Suprapubic skin (tissue), 4 donors: ENCODE data around the gene SPTBN5. TPM values are rescaled to one million over a fixed set of nuclear protein-coding genes. Genes with fewer than 3 reads are reported as not detected.

Experiments
- DNase-seq, 2 donors: peaks; one replicate each; pipeline ENCODE4 v3.0.0-alpha.2; 2019; ENCODE audit warnings: low spot score in 2 of 2
- H3K27ac ChIP-seq: fragments of 200-600 bp; sonication (generic); one replicate; pipeline ENCODE4 v1.5.1; 2019
- H3K27me3 ChIP-seq: fragments of 200-600 bp; sonication (generic); one replicate; pipeline ENCODE4 v1.5.1; 2019
- H3K36me3 ChIP-seq: fragments of 200-600 bp; sonication (generic); one replicate; pipeline ENCODE4 v1.5.1; 2019
- H3K4me1 ChIP-seq: fragments of 200-600 bp; sonication (generic); one replicate; pipeline ENCODE4 v1.5.1; 2019
- H3K4me3 ChIP-seq: fragments of 200-600 bp; sonication (generic); one replicate; pipeline ENCODE4 v1.5.1; 2019; ENCODE audit warnings: mild to moderate bottlenecking
- H3K9me3 ChIP-seq: fragments of 200-600 bp; sonication (generic); one replicate; pipeline ENCODE4 v1.5.1; 2019
- EP300 ChIP-seq: sonication (generic); formaldehyde crosslinking; IDR thresholded peaks from one replicate; pipeline ENCODE4 v1.6.1; 2017; ENCODE audit warnings: antibody characterized with exemption
- POLR2A ChIP-seq, 2 donors: fragments of 450-650 bp; IDR thresholded peaks; one replicate each; pipeline ENCODE4 v1.6.1; 2017; ENCODE audit warnings: antibody characterized with exemption in 2 of 2, mild to moderate bottlenecking in 2 of 2, moderate library complexity in 2 of 2
- POLR2AphosphoS5 ChIP-seq, 3 donors: sonication (generic); formaldehyde crosslinking; IDR thresholded peaks; one replicate each; pipeline ENCODE4 v1.6.1; 2017; ENCODE audit warnings: antibody characterized with exemption in 3 of 3
- WGBS: methylation state at CpG from one replicate; pipeline ENCODE4 v1.1.5; 2018; 5-methylcytosine and 5-hydroxymethylcytosine counted together
- total RNA-seq, 4 donors: library from RNA; depleted of rRNA; stranded (reverse); fragments of >200 nt; gene quantifications; one replicate each; pipeline ENCODE4 v1.1.0, GENCODE V29; 2016
- TF ChIP-seq, protein P1 (sequence below), 2 donors: fragments of 200-600 bp in 1 of 2; fragments of 450-650 bp in 1 of 2; sonication (generic) in 1 of 2; IDR thresholded peaks; one replicate each; pipeline ENCODE4 v1.5.1; 2016 to 2019; ENCODE audit warnings: antibody characterized with exemption in 2 of 2, mild to moderate bottlenecking in 1 of 2, moderate library complexity in 1 of 2

The SPTBN5 gene
- total RNA-seq, 4 donors from 2014 or later: 1.3 to 3.4 (median 2.8) TPM

GRCh38 chr15:41824062-41824745 is 69.6 kb downstream of the SPTBN5 start:
- no peak overlapping the region for H3K4me3 ChIP-seq
- TF ChIP-seq POLR2A (IDR thresholded peaks at IDR 0.05) (no peak), EP300 (no peak)
- TF ChIP-seq, protein P1, sequence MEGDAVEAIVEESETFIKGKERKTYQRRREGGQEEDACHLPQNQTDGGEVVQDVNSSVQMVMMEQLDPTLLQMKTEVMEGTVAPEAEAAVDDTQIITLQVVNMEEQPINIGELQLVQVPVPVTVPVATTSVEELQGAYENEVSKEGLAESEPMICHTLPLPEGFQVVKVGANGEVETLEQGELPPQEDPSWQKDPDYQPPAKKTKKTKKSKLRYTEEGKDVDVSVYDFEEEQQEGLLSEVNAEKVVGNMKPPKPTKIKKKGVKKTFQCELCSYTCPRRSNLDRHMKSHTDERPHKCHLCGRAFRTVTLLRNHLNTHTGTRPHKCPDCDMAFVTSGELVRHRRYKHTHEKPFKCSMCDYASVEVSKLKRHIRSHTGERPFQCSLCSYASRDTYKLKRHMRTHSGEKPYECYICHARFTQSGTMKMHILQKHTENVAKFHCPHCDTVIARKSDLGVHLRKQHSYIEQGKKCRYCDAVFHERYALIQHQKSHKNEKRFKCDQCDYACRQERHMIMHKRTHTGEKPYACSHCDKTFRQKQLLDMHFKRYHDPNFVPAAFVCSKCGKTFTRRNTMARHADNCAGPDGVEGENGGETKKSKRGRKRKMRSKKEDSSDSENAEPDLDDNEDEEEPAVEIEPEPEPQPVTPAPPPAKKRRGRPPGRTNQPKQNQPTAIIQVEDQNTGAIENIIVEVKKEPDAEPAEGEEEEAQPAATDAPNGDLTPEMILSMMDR (IDR thresholded peaks at IDR 0.05): no peak
- H3K36me3 ChIP-seq: peaks cover 65% of the 10 kb centered on the region
- H3K27me3 ChIP-seq: no peaks in the 10 kb centered on the region
- no peak for DNase-seq
- H3K4me1 ChIP-seq: peaks cover 20% of the 10 kb centered on the region
- H3K9me3 ChIP-seq: no peaks in the 10 kb centered on the region
- WGBS: 92% methylated on average over 17 of the region's 19 CpGs
- no peak overlapping the region for H3K27ac ChIP-seq

DNA sequence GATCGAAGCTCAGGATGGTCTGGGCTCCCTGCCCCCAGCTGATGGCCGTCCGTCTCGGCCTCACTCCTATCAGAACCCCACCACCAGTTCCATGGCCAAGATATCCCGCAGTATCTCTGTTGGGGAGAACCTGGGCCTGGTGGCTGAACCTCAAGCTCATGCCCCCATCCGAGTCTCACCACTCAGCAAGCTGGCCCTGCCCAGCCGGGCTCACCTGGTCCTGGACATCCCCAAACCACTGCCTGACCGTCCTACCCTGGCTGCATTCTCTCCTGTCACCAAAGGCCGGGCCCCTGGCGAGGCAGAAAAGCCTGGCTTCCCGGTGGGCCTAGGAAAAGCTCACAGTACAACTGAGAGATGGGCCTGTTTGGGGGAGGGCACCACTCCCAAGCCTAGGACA is 70.4 kb downstream of the SPTBN5 start:
- H3K36me3 ChIP-seq: peaks cover 72% of the 10 kb centered on the region

GRCh38 chr15:41822957-41823356 is 70.9 kb downstream of the SPTBN5 start:
- Histone ChIP-seq H3K9me3 (no peaks in the 10 kb centered on the region), H3K27me3 (no peaks in the 10 kb centered on the region), H3K27ac (no peak overlapping the region), H3K36me3 (peaks cover 77% of the 10 kb centered on the region), H3K4me3 (no peak overlapping the region), H3K4me1 (peaks cover 12% of the 10 kb centered on the region)
- WGBS: 58% methylated on average over 5 of the region's 6 CpGs
- no peak for TF ChIP-seq EP300
- TF ChIP-seq, protein P1 (IDR thresholded peaks at IDR 0.05): no peak
- TF ChIP-seq POLR2AphosphoS5 (IDR thresholded peaks at IDR 0.05): no peak
- TF ChIP-seq POLR2A (IDR thresholded peaks at IDR 0.05): no peak
- no peak for DNase-seq

More for the DNA sequence above, 70.4 kb downstream of the SPTBN5 start:
- Histone ChIP-seq H3K9me3 (no peaks in the 10 kb centered on the region), H3K27me3 (no peaks in the 10 kb centered on the region), H3K4me1 (peaks cover 13% of the 10 kb centered on the region), H3K4me3 (no peak overlapping the region), H3K27ac (no peak overlapping the region)
- WGBS: 100% methylated on average over 6 of the region's 11 CpGs
- no peak for DNase-seq
- TF ChIP-seq POLR2A (IDR thresholded peaks at IDR 0.05) (no peak), EP300 (no peak), POLR2AphosphoS5 (IDR thresholded peaks at IDR 0.05) (no peak)
- TF ChIP-seq, protein P1 (IDR thresholded peaks at IDR 0.05): no peak

DNA sequence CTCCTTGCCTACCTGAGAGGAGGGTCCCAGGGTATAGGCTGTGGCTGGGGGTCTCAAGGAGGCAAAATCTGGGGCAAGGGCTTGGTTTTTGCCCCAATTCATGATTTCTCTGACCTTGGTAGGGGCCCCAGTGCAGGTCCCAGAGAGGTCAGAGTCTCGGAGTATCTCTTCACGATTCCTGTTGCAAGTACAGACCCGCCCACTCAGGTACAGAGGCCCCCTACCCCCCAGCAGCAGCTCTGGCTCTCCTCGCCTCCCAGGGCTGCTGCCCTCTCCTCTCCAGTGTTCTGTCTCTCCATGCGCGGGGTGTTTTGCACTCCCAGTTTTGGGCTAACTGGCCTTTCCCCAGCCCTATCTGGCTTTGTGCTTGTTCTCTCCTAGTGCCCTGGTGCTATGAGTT is 71.4 kb downstream of the SPTBN5 start:
- H3K9me3 ChIP-seq: no peaks in the 10 kb centered on the region
- 89% methylated on average over 6 of the region's 6 CpGs for WGBS
- TF ChIP-seq POLR2AphosphoS5 (IDR thresholded peaks at IDR 0.05) (no peak), EP300 (no peak), POLR2A (IDR thresholded peaks at IDR 0.05) (no peak)
- TF ChIP-seq, protein P1 (IDR thresholded peaks at IDR 0.05): no peak
- no peak overlapping the region for H3K4me3 ChIP-seq
- no peak for DNase-seq
- H3K36me3 ChIP-seq: peaks cover 82% of the 10 kb centered on the region
- no peak overlapping the region for H3K27ac ChIP-seq
- no peaks in the 10 kb centered on the region for H3K27me3 ChIP-seq
- peaks cover 9% of the 10 kb centered on the region for H3K4me1 ChIP-seq

DNA sequence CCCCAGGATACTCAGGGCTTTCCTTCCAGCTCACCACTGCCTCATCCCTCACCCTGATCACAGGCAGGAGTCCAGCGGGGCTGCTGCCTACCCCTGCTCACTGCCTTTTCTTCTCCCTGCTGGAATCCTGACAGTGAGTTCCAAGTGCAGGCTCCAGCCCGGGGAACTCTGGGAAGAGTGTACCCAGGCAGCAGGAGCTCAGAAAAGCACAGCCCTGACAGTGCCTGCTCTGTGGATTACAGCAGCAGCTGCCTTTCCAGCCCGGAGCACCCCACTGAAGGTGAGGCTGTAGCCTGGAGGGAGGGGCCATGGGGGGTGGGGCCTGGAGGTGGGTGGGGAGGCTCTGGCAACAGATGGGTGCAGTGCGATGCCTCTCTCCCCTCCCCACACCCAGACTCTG is 72.0 kb downstream of the SPTBN5 start:
- H3K4me1 ChIP-seq: peaks cover 9% of the 10 kb centered on the region
- no peak overlapping the region for H3K4me3 ChIP-seq
- DNase-seq: no peak
- peaks cover 89% of the 10 kb centered on the region for H3K36me3 ChIP-seq
- H3K27me3 ChIP-seq: no peaks in the 10 kb centered on the region
- 30% methylated on average over 2 of the region's 4 CpGs for WGBS
- no peak overlapping the region for H3K27ac ChIP-seq
- TF ChIP-seq POLR2AphosphoS5 (IDR thresholded peaks at IDR 0.05) (no peak), EP300 (no peak), POLR2A (IDR thresholded peaks at IDR 0.05) (no peak)
- TF ChIP-seq, protein P1 (IDR thresholded peaks at IDR 0.05): no peak
- no peaks in the 10 kb centered on the region for H3K9me3 ChIP-seq
